Measurements from ENCODE around the gene CRACR2A. TPM values are rescaled to one million over a fixed set of nuclear protein-coding genes. Genes with fewer than 3 reads are reported as not detected.

The CRACR2A gene
- polyA plus RNA-seq, 1 donor from 2014 or later = 2.1 TPM

DNA sequence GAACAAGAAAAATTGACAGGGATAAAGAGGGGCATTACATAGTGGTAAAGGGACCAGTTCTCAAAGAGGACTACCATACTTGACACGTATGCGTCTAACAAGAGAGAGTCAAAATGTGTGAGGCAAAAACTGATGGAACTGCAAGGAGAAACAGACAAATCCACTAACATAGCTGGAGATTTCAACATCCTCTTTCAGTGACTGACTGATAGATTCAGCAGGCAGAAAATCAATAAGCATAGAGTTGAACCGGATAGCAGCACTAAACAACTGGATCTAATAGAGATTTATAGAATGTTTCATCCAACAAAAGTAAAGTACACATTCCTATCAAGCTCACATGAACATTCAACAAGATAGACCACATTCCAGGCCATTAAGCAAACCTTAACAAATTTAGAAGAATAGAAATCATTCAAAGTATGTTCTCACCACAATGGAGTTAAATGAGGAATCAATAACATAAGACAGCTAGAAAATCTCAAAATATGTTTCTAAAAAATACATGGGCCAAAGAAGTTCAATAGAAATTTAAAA lies 16.1 kb upstream of the CRACR2A start:
- no peak overlapping the region for H3K27ac ChIP-seq (ENCODE audit: low read length)
- no peaks in the 10 kb centered on the region for H3F3A ChIP-seq (ENCODE audit: insufficient read depth, low read length, poor library complexity, severe bottlenecking)
- H3K9ac ChIP-seq (ENCODE audit: low read length) = no peak overlapping the region

DNA sequence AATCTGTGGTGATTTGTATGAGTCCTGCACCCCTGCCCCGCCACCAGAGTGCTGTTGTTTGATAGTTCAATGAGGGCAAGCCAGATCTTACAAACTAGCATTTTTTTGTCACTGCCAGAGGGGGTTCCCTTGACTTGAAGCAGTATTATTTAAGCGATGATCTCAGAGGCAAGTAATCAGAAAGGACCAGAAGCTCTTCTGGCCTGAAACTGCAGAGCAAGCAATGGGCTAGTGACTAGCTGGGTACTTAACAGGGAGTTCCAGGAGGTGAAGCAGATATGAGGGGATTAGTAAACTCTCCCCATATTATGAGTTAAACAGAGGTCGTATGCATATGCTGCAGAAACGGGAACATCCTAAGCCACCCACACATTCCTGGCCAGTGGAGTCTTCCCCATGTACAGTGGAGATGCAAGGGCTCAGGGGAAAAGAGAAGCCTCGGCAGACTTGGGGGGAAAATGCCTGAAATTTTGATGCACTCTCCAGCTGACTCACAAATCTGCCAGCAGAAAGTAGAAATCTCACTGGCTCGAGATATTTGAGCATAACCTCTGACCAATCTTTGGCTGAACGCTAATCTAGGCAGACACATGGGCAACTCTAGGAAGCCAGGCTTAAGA lies 8.3 kb upstream of the CRACR2A start:
- no peaks in the 10 kb centered on the region for H3K27me3 ChIP-seq (ENCODE audit: insufficient read depth, low read depth, low read length)
- TF ChIP-seq POLR2AphosphoS5 (IDR thresholded peaks at IDR 0.05) = no peak
- TF ChIP-seq EZH2 (IDR thresholded peaks at IDR 0.05; ENCODE audit: borderline replicate concordance, insufficient read depth, low read length, poor library complexity, severe bottlenecking) = no peak
- TF ChIP-seq RAD21 (conservative IDR thresholded peaks at IDR 0.05) = no peak
- no peak for TF ChIP-seq MXI1 (conservative IDR thresholded peaks at IDR 0.05; ENCODE audit: poor library complexity, severe bottlenecking)
- TF ChIP-seq SMC3 (conservative IDR thresholded peaks at IDR 0.05; ENCODE audit: poor library complexity) = no peak
- TF ChIP-seq, protein P1, sequence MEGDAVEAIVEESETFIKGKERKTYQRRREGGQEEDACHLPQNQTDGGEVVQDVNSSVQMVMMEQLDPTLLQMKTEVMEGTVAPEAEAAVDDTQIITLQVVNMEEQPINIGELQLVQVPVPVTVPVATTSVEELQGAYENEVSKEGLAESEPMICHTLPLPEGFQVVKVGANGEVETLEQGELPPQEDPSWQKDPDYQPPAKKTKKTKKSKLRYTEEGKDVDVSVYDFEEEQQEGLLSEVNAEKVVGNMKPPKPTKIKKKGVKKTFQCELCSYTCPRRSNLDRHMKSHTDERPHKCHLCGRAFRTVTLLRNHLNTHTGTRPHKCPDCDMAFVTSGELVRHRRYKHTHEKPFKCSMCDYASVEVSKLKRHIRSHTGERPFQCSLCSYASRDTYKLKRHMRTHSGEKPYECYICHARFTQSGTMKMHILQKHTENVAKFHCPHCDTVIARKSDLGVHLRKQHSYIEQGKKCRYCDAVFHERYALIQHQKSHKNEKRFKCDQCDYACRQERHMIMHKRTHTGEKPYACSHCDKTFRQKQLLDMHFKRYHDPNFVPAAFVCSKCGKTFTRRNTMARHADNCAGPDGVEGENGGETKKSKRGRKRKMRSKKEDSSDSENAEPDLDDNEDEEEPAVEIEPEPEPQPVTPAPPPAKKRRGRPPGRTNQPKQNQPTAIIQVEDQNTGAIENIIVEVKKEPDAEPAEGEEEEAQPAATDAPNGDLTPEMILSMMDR (IDR thresholded peaks at IDR 0.05; ENCODE audit: poor library complexity, severe bottlenecking) = no peak
- TF ChIP-seq EP300 (conservative IDR thresholded peaks at IDR 0.05; ENCODE audit: poor library complexity, severe bottlenecking) = no peak
- TF ChIP-seq TAF1 (IDR thresholded peaks at IDR 0.05; ENCODE audit: low read depth) = no peak
- TF ChIP-seq, protein P2, sequence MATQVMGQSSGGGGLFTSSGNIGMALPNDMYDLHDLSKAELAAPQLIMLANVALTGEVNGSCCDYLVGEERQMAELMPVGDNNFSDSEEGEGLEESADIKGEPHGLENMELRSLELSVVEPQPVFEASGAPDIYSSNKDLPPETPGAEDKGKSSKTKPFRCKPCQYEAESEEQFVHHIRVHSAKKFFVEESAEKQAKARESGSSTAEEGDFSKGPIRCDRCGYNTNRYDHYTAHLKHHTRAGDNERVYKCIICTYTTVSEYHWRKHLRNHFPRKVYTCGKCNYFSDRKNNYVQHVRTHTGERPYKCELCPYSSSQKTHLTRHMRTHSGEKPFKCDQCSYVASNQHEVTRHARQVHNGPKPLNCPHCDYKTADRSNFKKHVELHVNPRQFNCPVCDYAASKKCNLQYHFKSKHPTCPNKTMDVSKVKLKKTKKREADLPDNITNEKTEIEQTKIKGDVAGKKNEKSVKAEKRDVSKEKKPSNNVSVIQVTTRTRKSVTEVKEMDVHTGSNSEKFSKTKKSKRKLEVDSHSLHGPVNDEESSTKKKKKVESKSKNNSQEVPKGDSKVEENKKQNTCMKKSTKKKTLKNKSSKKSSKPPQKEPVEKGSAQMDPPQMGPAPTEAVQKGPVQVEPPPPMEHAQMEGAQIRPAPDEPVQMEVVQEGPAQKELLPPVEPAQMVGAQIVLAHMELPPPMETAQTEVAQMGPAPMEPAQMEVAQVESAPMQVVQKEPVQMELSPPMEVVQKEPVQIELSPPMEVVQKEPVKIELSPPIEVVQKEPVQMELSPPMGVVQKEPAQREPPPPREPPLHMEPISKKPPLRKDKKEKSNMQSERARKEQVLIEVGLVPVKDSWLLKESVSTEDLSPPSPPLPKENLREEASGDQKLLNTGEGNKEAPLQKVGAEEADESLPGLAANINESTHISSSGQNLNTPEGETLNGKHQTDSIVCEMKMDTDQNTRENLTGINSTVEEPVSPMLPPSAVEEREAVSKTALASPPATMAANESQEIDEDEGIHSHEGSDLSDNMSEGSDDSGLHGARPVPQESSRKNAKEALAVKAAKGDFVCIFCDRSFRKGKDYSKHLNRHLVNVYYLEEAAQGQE (IDR thresholded peaks at IDR 0.05; ENCODE audit: borderline replicate concordance) = no peak
- H3K9ac ChIP-seq (ENCODE audit: low read length) = no peak overlapping the region
- no peak overlapping the region for H3K4me3 ChIP-seq (ENCODE audit: low read length)
- no peak overlapping the region for H3K4me2 ChIP-seq (ENCODE audit: low read length)
- no peaks in the 10 kb centered on the region for H3K9me2 ChIP-seq (ENCODE audit: insufficient read depth, low read length)
- no peak overlapping the region for H3K27ac ChIP-seq (ENCODE audit: low read length)
- H3K79me2 ChIP-seq (replicated peaks; ENCODE audit: insufficient read depth, low read length) = no peaks in the 10 kb centered on the region
- no peaks in the 10 kb centered on the region for H4K20me1 ChIP-seq (ENCODE audit: insufficient read depth)
- H2AFZ ChIP-seq (ENCODE audit: low read depth, low read length) = no peak overlapping the region
- no peaks in the 10 kb centered on the region for H3K36me3 ChIP-seq (ENCODE audit: insufficient read depth, low read length)
- no peaks in the 10 kb centered on the region for H3K9me3 ChIP-seq (ENCODE audit: low read length)
- no peaks in the 10 kb centered on the region for H3F3A ChIP-seq (ENCODE audit: insufficient read depth, low read length, poor library complexity, severe bottlenecking)

More for the DNA sequence above, 16.1 kb upstream of the CRACR2A start:
- Histone ChIP-seq H2AFZ (ENCODE audit: low read depth, low read length) (no peak overlapping the region), H3K9me3 (ENCODE audit: low read length) (no peaks in the 10 kb centered on the region), H3K9me2 (ENCODE audit: insufficient read depth, low read length) (no peaks in the 10 kb centered on the region), H3K4me2 (ENCODE audit: low read length) (no peak overlapping the region), H3K36me3 (ENCODE audit: insufficient read depth, low read length) (no peaks in the 10 kb centered on the region), H3K4me3 (ENCODE audit: low read length) (no peak overlapping the region), H3K27me3 (ENCODE audit: insufficient read depth, low read depth, low read length) (no peaks in the 10 kb centered on the region), H3K79me2 (replicated peaks; ENCODE audit: insufficient read depth, low read length) (no peaks in the 10 kb centered on the region), H4K20me1 (ENCODE audit: insufficient read depth) (no peaks in the 10 kb centered on the region)
- TF ChIP-seq EZH2 (IDR thresholded peaks at IDR 0.05; ENCODE audit: borderline replicate concordance, insufficient read depth, low read length, poor library complexity, severe bottlenecking) (no peak), MXI1 (conservative IDR thresholded peaks at IDR 0.05; ENCODE audit: poor library complexity, severe bottlenecking) (no peak), RAD21 (conservative IDR thresholded peaks at IDR 0.05) (no peak), EP300 (conservative IDR thresholded peaks at IDR 0.05; ENCODE audit: poor library complexity, severe bottlenecking) (no peak)

Measured in neural cell (in vitro differentiated cells).